ENCODE measurements around the gene OSBPL3.

DNA sequence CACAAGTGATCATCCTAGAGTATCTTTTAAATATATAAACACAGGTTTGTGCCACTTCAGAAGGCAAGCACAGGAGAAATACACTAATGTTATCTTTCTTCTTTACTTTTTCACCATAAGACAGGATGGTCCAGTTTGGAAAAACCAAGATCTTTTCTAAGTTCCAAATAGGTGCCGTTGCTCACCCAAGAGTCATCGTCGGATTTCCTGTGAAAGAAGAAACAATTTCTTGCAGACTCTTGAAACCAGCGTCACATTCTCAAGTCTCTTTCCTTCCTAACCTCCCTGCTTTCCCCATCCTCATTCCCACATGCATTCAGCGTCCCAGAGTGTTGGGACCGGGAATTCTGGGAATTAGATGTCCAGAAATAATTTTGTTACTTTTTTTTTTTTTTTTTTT, 179.9 kb downstream of the OSBPL3 start:
- TF ChIP-seq, protein P1, sequence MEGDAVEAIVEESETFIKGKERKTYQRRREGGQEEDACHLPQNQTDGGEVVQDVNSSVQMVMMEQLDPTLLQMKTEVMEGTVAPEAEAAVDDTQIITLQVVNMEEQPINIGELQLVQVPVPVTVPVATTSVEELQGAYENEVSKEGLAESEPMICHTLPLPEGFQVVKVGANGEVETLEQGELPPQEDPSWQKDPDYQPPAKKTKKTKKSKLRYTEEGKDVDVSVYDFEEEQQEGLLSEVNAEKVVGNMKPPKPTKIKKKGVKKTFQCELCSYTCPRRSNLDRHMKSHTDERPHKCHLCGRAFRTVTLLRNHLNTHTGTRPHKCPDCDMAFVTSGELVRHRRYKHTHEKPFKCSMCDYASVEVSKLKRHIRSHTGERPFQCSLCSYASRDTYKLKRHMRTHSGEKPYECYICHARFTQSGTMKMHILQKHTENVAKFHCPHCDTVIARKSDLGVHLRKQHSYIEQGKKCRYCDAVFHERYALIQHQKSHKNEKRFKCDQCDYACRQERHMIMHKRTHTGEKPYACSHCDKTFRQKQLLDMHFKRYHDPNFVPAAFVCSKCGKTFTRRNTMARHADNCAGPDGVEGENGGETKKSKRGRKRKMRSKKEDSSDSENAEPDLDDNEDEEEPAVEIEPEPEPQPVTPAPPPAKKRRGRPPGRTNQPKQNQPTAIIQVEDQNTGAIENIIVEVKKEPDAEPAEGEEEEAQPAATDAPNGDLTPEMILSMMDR (IDR thresholded peaks at IDR 0.05), result no peak
- no peak for TF ChIP-seq POLR2AphosphoS5 (IDR thresholded peaks at IDR 0.05)
- TF ChIP-seq POLR2A (IDR thresholded peaks at IDR 0.05), result no peak
- no peak for TF ChIP-seq EP300 (IDR thresholded peaks at IDR 0.05)
